Measurements from ENCODE around the gene ARF6.

ARF6 gene

GRCh38 chr14:49942090-49942489 is 49.2 kb downstream of the ARF6 start:
- no peak for DNase-seq

- DNase-seq: no peak
These were observed 51.6 kb downstream of the ARF6 start for GRCh38 chr14:49944501-49944900.

GRCh38 chr14:49945448-49946319 is 52.8 kb downstream of the ARF6 start:
- no peak for DNase-seq
